BE2C (cell line): ENCODE measurements around the gene NR1H2.

Experiments used
- DNase-seq: peaks from one replicate; pipeline ENCODE4 v3.0.0-alpha.2; 2020
- H3K27me3 ChIP-seq: fragments of 250-450 bp; sonication (Bioruptor Pico); 2 replicates; pipeline ENCODE4 v1.5.1; 2020; ENCODE audit warnings: mild to moderate bottlenecking
- H3K36me3 ChIP-seq: fragments of 250-450 bp; sonication (Bioruptor Pico); 2 replicates; pipeline ENCODE4 v1.5.1; 2020; ENCODE audit warnings: mild to moderate bottlenecking
- H3K4me1 ChIP-seq: fragments of 250-450 bp; sonication (Bioruptor Pico); 2 replicates; pipeline ENCODE4 v1.5.1; 2020
- H3K4me3 ChIP-seq: 2 replicates; pipeline ENCODE4 v1.5.1; 2011; ENCODE audit warnings: low read depth, low read length
- H3K9me3 ChIP-seq: fragments of 250-450 bp; sonication (Bioruptor Pico); 2 replicates; pipeline ENCODE4 v1.5.1; 2020
- CTCF ChIP-seq: IDR thresholded peaks from 2 replicates; pipeline ENCODE4 v1.5.1; 2012; ENCODE audit warnings: mild to moderate bottlenecking, low read depth, low read length

NR1H2 gene

DNA sequence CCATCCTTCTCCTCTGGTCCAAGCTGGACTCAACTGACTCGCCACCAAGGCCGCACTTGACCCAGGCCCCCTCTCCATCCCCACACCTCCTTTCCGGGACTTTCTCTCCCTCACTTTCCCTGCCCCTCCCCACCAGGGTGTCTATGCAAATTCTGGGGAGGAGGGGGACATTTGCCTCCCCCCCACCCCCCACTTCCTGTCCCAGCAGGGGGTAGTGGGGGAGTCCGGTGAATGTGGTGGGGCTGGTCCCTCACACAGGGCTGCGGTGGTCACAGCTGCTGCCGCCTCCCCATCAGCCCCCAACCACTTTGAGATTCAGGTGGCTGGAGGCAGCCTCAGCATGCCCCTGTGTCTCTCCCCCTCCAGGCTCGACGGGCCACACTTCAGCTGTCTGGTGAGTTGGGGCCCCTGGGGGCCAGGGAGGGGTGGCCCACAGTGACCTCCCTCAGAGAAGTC, 43.4 kb downstream of the NR1H2 start:
- DNase-seq: no peak
- no peaks in the 10 kb centered on the region for H3K27me3 ChIP-seq

DNA sequence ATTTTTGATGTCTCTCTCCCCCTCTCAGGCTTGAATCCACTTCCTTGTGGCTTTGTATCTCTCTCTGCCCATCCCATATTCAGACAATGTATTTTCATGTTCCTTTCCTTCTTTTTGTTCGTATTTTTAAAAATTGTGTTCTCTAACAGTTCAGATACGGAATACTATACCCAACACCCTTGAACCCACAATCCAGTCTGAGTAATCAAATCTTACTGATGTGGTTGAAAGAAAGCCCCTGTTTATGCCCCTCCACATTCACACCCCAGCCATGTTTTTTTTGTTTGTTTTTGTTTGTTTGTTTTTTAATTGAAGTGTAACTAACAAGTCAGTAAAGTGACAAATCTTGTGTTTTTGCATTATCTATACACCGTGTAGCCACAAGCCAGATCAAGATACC, 43.9 kb downstream of the NR1H2 start:
- Histone ChIP-seq H3K4me1 (no peaks in the 10 kb centered on the region), H3K4me3 (no peak overlapping the region), H3K36me3 (peaks cover 3% of the 10 kb centered on the region; the same call in 1 of the 2 replicates), H3K9me3 (no peaks in the 10 kb centered on the region), H3K27me3 (no peaks in the 10 kb centered on the region)
- DNase-seq: no peak
- TF ChIP-seq CTCF: no peak

More for the DNA sequence above, 43.4 kb downstream of the NR1H2 start:
- TF ChIP-seq CTCF: no peak
- Histone ChIP-seq H3K4me1 (no peaks in the 10 kb centered on the region; the same call in 1 of the 2 replicates), H3K4me3 (no peak overlapping the region), H3K36me3 (peaks cover 3% of the 10 kb centered on the region), H3K9me3 (no peaks in the 10 kb centered on the region)

- no peak for DNase-seq
- H3K4me1 ChIP-seq: no peaks in the 10 kb centered on the region
- peaks cover 3% of the 10 kb centered on the region; the same call in 1 of the 2 replicates for H3K36me3 ChIP-seq
- H3K4me3 ChIP-seq: no peak overlapping the region
- no peak for TF ChIP-seq CTCF
- H3K27me3 ChIP-seq: no peaks in the 10 kb centered on the region
- H3K9me3 ChIP-seq: no peaks in the 10 kb centered on the region
Observed at GRCh38 chr19:50420808-50421207, 44.6 kb downstream of the NR1H2 start.

- Histone ChIP-seq H3K4me1 (no peaks in the 10 kb centered on the region), H3K9me3 (no peaks in the 10 kb centered on the region), H3K36me3 (no peaks in the 10 kb centered on the region), H3K27me3 (no peaks in the 10 kb centered on the region), H3K4me3 (no peak overlapping the region)
- DNase-seq: no peak
- TF ChIP-seq CTCF: no peak
Observed at GRCh38 chr19:50422397-50423278, 46.4 kb downstream of the NR1H2 start.

DNA sequence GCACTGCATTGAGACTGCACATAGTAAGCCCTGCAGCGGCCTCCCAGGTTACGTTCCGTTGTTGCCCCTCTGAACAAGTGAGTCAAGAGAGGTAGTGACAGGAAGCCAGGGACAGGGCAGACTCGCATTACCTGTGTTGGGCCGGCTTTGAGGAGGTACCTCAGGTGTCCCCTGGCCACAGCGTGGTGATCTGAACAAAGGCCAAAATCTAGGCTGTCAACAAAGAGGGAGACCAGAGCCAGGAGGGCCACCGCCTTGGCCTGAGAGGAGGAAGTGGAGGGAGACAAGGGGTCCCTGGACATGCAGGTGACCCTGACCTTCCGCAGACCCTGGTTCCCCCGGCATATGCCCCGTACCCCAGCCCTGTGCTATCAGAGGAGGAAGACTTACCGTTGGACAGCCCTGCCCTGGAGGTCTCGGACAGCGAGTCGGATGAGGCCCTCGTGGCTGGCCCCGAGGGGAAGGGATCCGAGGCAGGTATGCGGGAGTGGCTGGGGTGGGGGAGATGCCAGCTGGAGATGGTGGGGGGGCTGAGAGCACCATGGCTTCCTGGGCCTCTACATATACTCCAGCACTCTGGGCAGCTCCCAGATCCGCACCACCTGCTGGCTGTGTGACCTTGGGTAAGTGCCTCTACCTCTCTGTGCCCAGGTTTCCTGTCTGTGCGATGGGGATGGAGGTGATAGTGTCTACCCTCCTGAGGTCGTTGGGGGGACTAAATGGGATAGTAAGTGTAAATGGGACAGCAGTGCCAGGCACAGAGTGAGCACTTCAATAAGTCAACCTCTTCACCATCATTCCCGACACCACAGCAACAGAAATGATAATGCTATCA, 47.2 kb downstream of the NR1H2 start:
- H3K9me3 ChIP-seq: no peaks in the 10 kb centered on the region
- no peak for DNase-seq
- no peaks in the 10 kb centered on the region for H3K27me3 ChIP-seq
- no peak for TF ChIP-seq CTCF
- no peaks in the 10 kb centered on the region for H3K36me3 ChIP-seq
- H3K4me1 ChIP-seq: no peaks in the 10 kb centered on the region
- no peak overlapping the region for H3K4me3 ChIP-seq
